ENCODE data around the gene PLPPR1. TPM values are rescaled to one million over a fixed set of nuclear protein-coding genes. Genes with fewer than 3 reads are reported as not detected.

PLPPR1 gene
- not detected in 5 replicates for total RNA-seq (2022; extraction: Qiagen RNA extraction; ENCODE audit: low read depth)

GRCh38 chr9:101028346-101029314 is at the start of gene PLPPR1:
Gene PLPPR1 (plus strand): TSS chr9:101028727.

